ENCODE results near the gene HOXB4. TPM values are rescaled to one million over a fixed set of nuclear protein-coding genes. Genes with fewer than 3 reads are reported as not detected.
A peak's percentile ranks its signal among the peaks of the same experiment; 100 is the strongest.

The HOXB4 gene
- total RNA-seq, 2 experiments from 2014 or later = 0.16 to 0.17 TPM

DNA sequence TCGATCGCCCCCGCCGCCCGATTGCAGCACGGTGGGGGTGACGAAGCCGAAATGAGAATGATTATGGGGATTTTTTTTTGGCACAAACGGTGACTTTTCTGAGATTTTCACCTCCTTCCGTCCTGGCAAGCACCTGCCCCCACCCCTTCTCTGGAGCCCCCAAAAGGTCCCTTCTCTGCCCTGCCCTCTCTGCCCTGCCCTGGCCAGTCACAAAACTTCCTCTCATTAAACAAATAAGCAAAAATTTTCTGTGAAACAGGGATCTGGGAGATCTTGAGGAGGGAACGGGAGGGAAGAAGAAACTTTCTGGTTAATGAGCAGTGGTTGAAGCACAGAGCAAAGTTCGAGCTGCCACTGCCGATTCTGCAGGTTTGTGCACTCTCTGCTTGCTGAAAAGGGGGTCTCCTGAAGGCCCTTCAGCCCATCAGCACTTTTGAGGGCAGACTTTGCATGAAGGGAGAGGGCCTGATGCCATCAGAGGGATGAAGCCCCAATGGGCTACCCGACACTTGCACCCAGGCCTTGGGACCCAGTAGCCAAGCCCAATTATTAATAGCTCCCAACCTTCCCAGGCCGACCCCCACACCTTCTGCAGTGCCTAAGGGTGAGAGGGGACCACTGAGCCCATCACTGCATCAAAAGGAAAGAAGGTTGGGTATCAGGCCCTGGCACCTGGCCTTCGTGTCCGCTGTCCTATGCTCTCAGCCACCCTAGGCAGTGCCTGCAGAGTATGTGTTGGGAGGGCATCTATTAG lies 38.0 kb upstream of the HOXB4 start:
- Mint-ChIP-seq H3K36me3 (ENCODE audit: low read depth) (no peaks in the 10 kb centered on the region), H3K9me3 (no peaks in the 10 kb centered on the region), H3K4me3 (peak overlapping the region; percentile 2), H3K4me1 (ENCODE audit: low read depth) (peaks cover 65% of the 10 kb centered on the region), H3K27me3 (peaks cover 98% of the 10 kb centered on the region), H3K27ac (no peak overlapping the region)
- no peaks in the 10 kb centered on the region for H3K36me3 ChIP-seq (ENCODE audit: insufficient read depth, low read length)
- peaks cover 61% of the 10 kb centered on the region for H3K4me1 ChIP-seq (ENCODE audit: insufficient read depth, low read length)
- TF ChIP-seq, protein P1, sequence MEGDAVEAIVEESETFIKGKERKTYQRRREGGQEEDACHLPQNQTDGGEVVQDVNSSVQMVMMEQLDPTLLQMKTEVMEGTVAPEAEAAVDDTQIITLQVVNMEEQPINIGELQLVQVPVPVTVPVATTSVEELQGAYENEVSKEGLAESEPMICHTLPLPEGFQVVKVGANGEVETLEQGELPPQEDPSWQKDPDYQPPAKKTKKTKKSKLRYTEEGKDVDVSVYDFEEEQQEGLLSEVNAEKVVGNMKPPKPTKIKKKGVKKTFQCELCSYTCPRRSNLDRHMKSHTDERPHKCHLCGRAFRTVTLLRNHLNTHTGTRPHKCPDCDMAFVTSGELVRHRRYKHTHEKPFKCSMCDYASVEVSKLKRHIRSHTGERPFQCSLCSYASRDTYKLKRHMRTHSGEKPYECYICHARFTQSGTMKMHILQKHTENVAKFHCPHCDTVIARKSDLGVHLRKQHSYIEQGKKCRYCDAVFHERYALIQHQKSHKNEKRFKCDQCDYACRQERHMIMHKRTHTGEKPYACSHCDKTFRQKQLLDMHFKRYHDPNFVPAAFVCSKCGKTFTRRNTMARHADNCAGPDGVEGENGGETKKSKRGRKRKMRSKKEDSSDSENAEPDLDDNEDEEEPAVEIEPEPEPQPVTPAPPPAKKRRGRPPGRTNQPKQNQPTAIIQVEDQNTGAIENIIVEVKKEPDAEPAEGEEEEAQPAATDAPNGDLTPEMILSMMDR (IDR thresholded peaks at IDR 0.05) = no peak
- H3K4me3 ChIP-seq (ENCODE audit: low read length) = no peak overlapping the region
- ChIA-PET CTCF (interaction anchor here (0.8 to 1.7 kb wide), 2 partner anchors 28 to 159 kb away, joined by 3 read pairs; no protein-coding TSS in a partner anchor), POLR2A (interaction anchor here (2.3 kb wide), 1 partner anchor 9 kb away, joined by 10 read pairs; the partner anchor contains the start of gene HOXB9)
- H3K27ac ChIP-seq (ENCODE audit: low read depth in 1 of 2, low read length in 2 of 2) = no peak overlapping the region
- intact Hi-C loops (cut with DNase I, micrococcal nuclease) = loop anchor here (5.0 to 10.0 kb wide), 3 partner anchors 724 to 839 kb away; partner anchors contain the start of gene SCRN2 (in 1 of the 2)
- H3K9me3 ChIP-seq (ENCODE audit: control insufficient read depth in 1 of 2, insufficient read depth in 1 of 2, low read length in 2 of 2) = peaks cover 0 to 25% of the 10 kb centered on the region in 2 experiments
- ATAC-seq (ENCODE audit: poor library complexity) (no peak), DNase-seq (no peak)
- H3K27me3 ChIP-seq (ENCODE audit: control insufficient read depth in 1 of 2, insufficient read depth in 2 of 2, low read length in 2 of 2) = peaks cover 87 to 96% of the 10 kb centered on the region in 2 experiments

DNA sequence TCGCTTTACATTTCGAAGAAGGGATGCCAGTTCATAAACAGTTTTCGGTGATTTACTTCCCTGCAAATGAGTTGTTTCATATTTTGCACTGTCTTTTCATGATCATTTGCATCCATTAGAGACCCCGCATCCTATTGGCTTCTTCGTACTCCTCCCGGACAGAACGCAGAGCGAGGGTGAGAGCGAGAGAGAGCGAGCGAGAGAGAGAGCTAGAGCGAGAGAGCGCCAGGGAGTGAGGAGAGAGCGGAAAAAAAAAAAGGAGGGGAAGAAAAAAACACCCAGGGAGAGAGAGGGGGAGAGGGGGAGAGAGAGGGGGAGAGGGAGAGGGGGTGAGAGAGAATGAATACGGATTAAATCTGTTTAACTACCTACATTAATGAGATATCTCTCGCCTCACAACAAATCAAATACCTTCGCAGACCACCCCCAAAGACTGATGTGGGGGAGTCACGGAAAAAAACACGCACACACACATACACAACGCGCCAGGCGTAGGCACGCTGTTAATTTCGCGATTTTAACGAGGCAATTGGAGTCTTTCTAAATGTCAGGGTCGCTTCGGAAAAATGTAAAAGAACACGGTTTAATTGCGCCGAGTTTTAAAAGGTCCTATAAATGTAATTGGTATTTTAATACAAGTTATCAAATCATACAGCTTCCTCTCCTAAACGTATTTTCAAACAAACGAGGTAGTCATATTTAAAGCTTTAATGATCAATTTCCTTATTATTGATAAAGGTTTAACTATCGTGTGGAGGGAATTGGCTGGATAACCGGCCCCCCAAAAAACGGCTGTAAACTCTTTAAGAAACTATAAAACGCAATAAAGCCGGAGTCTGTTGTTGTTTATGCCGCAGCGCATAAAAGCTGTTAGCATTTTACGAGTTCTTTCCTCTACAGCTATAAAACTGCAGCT lies 37.2 kb upstream of the HOXB4 start, which contains the start of gene HOXB8:
HOXB8 (minus strand) TSS at position 246 of the 916 bp plus-strand sequence. CDS start 588 bp downstream, outside the sequence.
- peaks cover 88 to 95% of the 10 kb centered on the region in 2 experiments for H3K27me3 ChIP-seq (ENCODE audit: control insufficient read depth in 1 of 2, insufficient read depth in 2 of 2, low read length in 2 of 2)
- no peak for ATAC-seq (ENCODE audit: poor library complexity)
- peaks cover 70% of the 10 kb centered on the region for H3K4me1 ChIP-seq (ENCODE audit: insufficient read depth, low read length)
- Mint-ChIP-seq H3K9me3 (no peaks in the 10 kb centered on the region), H3K36me3 (ENCODE audit: low read depth) (no peaks in the 10 kb centered on the region), H3K4me3 (peak within 1 kb of the TSS; percentile 56), H3K27ac (peak within 1 kb of the TSS; percentile 36), H3K4me1 (ENCODE audit: low read depth) (peaks cover 71% of the 10 kb centered on the region), H3K27me3 (peaks cover 97% of the 10 kb centered on the region)
- H3K27ac ChIP-seq (ENCODE audit: low read depth in 1 of 2, low read length in 2 of 2) = no peak within 1 kb of the TSS
- DNase-seq = no peak
- peaks cover 0 to 25% of the 10 kb centered on the region in 2 experiments for H3K9me3 ChIP-seq (ENCODE audit: control insufficient read depth in 1 of 2, insufficient read depth in 1 of 2, low read length in 2 of 2)
- ChIA-PET CTCF (interaction anchor here (1.2 to 2.7 kb wide), 3 partner anchors 21 to 158 kb away, joined by 3 to 19 read pairs (median 4); partner anchors contain the start of gene HOXB5), POLR2A (interaction anchor here (0.8 to 2.3 kb wide), 2 partner anchors 10 to 568 kb away, joined by 3 to 10 read pairs; partner anchors contain the start of gene HOXB9)
- intact Hi-C loops (cut with DNase I, micrococcal nuclease) = loop anchor here (5.0 to 10.0 kb wide), 3 partner anchors 723 to 838 kb away; partner anchors contain the start of gene SCRN2 (in 1 of the 2)
- peak within 1 kb of the TSS; percentile 10 for H3K4me3 ChIP-seq (ENCODE audit: low read length)
- TF ChIP-seq, protein P1 (IDR thresholded peaks at IDR 0.05) = no peak
- no peaks in the 10 kb centered on the region for H3K36me3 ChIP-seq (ENCODE audit: insufficient read depth, low read length)
